HEK293T (cell line): ENCODE data around the gene ANO7.

ENCODE experiments used
- CTCF ChIA-PET: fragments of 350-600 bp; formaldehyde crosslinking; extraction: SDS; loops from one replicate; lab custom pipeline; 2021; ENCODE audit warnings: antibody characterized with exemption, inconsistent platforms; lab: Yijun Ruan, JAX
- POLR2A ChIA-PET: fragments of 350-600 bp; formaldehyde crosslinking; extraction: SDS; loops from one replicate; lab custom pipeline; 2020; ENCODE audit warnings: antibody characterized with exemption, inconsistent platforms; lab: Yijun Ruan, JAX
- DNase-seq: peaks from one replicate; pipeline ENCODE4 v3.0.0; 2012; ENCODE audit warnings: mixed read lengths; ENCODE audit errors: extremely low spot score
- ARNT ChIP-seq: fragments of 450-650 bp; IDR thresholded peaks from 2 replicates; pipeline ENCODE4 v1.6.1; 2017; ENCODE audit warnings: mild to moderate bottlenecking
- BHLHE40 ChIP-seq: fragments of 450-650 bp; IDR thresholded peaks from 2 replicates; pipeline ENCODE4 v1.6.1; 2016; ENCODE audit warnings: mild to moderate bottlenecking, moderate library complexity, borderline replicate concordance
- CTBP1 ChIP-seq: fragments of 450-650 bp; IDR thresholded peaks from 2 replicates; pipeline ENCODE4 v1.6.1; 2016; ENCODE audit warnings: borderline replicate concordance
- ELF4 ChIP-seq: fragments of 450-650 bp; IDR thresholded peaks from 2 replicates; pipeline ENCODE4 v1.6.1; 2017; ENCODE audit warnings: antibody characterized with exemption
- FOXA1 ChIP-seq: fragments of 450-650 bp; IDR thresholded peaks from 2 replicates; pipeline ENCODE4 v1.6.1; 2016; ENCODE audit warnings: mild to moderate bottlenecking
- FOXK2 ChIP-seq: fragments of 450-650 bp; IDR thresholded peaks from 2 replicates; pipeline ENCODE4 v1.6.1; 2016; ENCODE audit warnings: mild to moderate bottlenecking
- FOXM1 ChIP-seq: fragments of 450-650 bp; IDR thresholded peaks from 2 replicates; pipeline ENCODE4 v1.6.1; 2017; ENCODE audit warnings: mild to moderate bottlenecking, borderline replicate concordance
- HDGF ChIP-seq: fragments of 450-650 bp; IDR thresholded peaks from 2 replicates; pipeline ENCODE4 v1.6.1; 2017; ENCODE audit warnings: antibody characterized with exemption, borderline replicate concordance
- L3MBTL2 ChIP-seq: fragments of 450-650 bp; conservative IDR thresholded peaks from 2 replicates; pipeline ENCODE4 v1.6.1; 2016; ENCODE audit warnings: mild to moderate bottlenecking
- LEF1 ChIP-seq: fragments of 450-650 bp; IDR thresholded peaks from 2 replicates; pipeline ENCODE4 v1.6.1; 2017; ENCODE audit warnings: mild to moderate bottlenecking, borderline replicate concordance
- NFRKB ChIP-seq: fragments of 450-650 bp; IDR thresholded peaks from 2 replicates; pipeline ENCODE4 v1.6.1; 2016; ENCODE audit warnings: mild to moderate bottlenecking, moderate library complexity
- SP1 ChIP-seq: fragments of 450-650 bp; IDR thresholded peaks from 2 replicates; pipeline ENCODE4 v1.6.1; 2017
- SUZ12 ChIP-seq: fragments of 450-650 bp; IDR thresholded peaks from 2 replicates; pipeline ENCODE4 v1.6.1; 2016; ENCODE audit warnings: mild to moderate bottlenecking
- TARDBP ChIP-seq: fragments of 450-650 bp; IDR thresholded peaks from 2 replicates; pipeline ENCODE4 v1.6.1; 2016
- ZNF384 ChIP-seq: fragments of 450-650 bp; IDR thresholded peaks from 2 replicates; pipeline ENCODE4 v1.6.1; 2016
- TF ChIP-seq, protein P1 (sequence below): fragments of 450-650 bp; IDR thresholded peaks from 2 replicates; pipeline ENCODE4 v1.6.1; 2016

The ANO7 gene

GRCh38 chr2:241155936-241156335 lies 32.5 kb upstream of the ANO7 start:
- ChIA-PET CTCF (no interaction called here), POLR2A (no interaction called here)
- DNase-seq, result no peak
- no peak for TF ChIP-seq CTBP1
- TF ChIP-seq LEF1, result no peak
- TF ChIP-seq, protein P1, sequence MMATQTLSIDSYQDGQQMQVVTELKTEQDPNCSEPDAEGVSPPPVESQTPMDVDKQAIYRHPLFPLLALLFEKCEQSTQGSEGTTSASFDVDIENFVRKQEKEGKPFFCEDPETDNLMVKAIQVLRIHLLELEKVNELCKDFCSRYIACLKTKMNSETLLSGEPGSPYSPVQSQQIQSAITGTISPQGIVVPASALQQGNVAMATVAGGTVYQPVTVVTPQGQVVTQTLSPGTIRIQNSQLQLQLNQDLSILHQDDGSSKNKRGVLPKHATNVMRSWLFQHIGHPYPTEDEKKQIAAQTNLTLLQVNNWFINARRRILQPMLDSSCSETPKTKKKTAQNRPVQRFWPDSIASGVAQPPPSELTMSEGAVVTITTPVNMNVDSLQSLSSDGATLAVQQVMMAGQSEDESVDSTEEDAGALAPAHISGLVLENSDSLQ, result no peak
- TF ChIP-seq FOXA1, result no peak
- no peak for TF ChIP-seq TARDBP
- TF ChIP-seq L3MBTL2, result no peak
- TF ChIP-seq FOXM1, result no peak
- TF ChIP-seq FOXK2, result no peak
- TF ChIP-seq SUZ12, result no peak

- no peak for DNase-seq
- ChIA-PET POLR2A (interaction anchor here (0.5 kb wide), 1 partner anchor 228 kb away, joined by 4 read pairs; no protein-coding TSS in a partner anchor), CTCF (no interaction called here)
- TF ChIP-seq CTBP1, result no peak
- no peak for TF ChIP-seq TARDBP
- TF ChIP-seq SUZ12, result no peak
- TF ChIP-seq FOXM1, result no peak
- no peak for TF ChIP-seq NFRKB
- TF ChIP-seq HDGF, result no peak
- no peak for TF ChIP-seq LEF1
- TF ChIP-seq ZNF384, result no peak
- no peak for TF ChIP-seq FOXK2
- TF ChIP-seq ARNT, result no peak
- no peak for TF ChIP-seq BHLHE40
- TF ChIP-seq L3MBTL2, result no peak
These were observed 31.5 kb upstream of the ANO7 start for GRCh38 chr2:241156971-241157441.

GRCh38 chr2:241157841-241158545 lies 30.5 kb upstream of the ANO7 start:
- POLR2A ChIA-PET, result interaction anchor here (1.2 kb wide), 1 partner anchor 572 kb away, joined by 3 read pairs; the partner anchor contains the start of gene CAPN10
- DNase-seq, result no peak
- no peak for TF ChIP-seq NFRKB
- TF ChIP-seq SUZ12, result no peak
- no peak for TF ChIP-seq ZNF384
- no peak for TF ChIP-seq L3MBTL2
- TF ChIP-seq FOXA1, result no peak
- no peak for TF ChIP-seq BHLHE40
- TF ChIP-seq FOXM1, result no peak
- no peak for TF ChIP-seq SP1
- no peak for TF ChIP-seq CTBP1
- TF ChIP-seq TARDBP, result no peak
- no peak for TF ChIP-seq HDGF
- no peak for TF ChIP-seq ARNT
- TF ChIP-seq LEF1, result no peak
- TF ChIP-seq ELF4, result no peak
- TF ChIP-seq, protein P1, result no peak
- TF ChIP-seq FOXK2, result no peak
- CTCF ChIA-PET, result no interaction called here

- POLR2A ChIA-PET, result interaction anchor here (1.2 kb wide), 1 partner anchor 572 kb away, joined by 3 read pairs; the partner anchor contains the start of gene CAPN10
- TF ChIP-seq ELF4, result no peak
- no peak for TF ChIP-seq FOXM1
- TF ChIP-seq SP1, result no peak
- TF ChIP-seq, protein P1, result no peak
- no peak for TF ChIP-seq BHLHE40
- TF ChIP-seq ZNF384, result no peak
- no peak for TF ChIP-seq ARNT
- no peak for TF ChIP-seq LEF1
- no peak for TF ChIP-seq FOXA1
- TF ChIP-seq SUZ12, result no peak
- TF ChIP-seq NFRKB, result no peak
- CTCF ChIA-PET, result no interaction called here
- no peak for DNase-seq
These were observed 30.0 kb upstream of the ANO7 start for GRCh38 chr2:241158546-241158900.

DNA sequence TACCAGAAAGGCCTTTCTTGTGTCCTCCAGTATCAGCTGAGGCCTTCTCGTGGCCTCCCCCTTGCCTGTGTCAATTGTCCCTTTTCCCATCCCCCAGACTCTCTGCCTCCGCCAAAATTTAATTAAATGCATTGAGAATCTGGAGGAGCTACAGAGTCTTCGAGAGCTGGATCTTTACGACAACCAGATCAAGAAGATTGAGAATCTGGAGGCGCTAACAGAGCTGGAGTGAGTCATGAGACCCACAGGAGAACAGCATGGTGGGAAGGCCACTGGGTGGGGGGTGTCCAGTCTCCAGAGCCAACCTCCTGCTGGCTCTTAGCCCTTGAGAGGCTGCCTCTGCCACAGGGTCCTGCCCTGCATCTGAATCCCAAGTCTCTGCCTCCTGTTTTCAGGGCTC lies 29.4 kb upstream of the ANO7 start:
- POLR2A ChIA-PET, result no interaction called here
- TF ChIP-seq FOXA1, result no peak
- TF ChIP-seq TARDBP, result no peak
- no peak for TF ChIP-seq NFRKB
- no peak for TF ChIP-seq BHLHE40
- no peak for TF ChIP-seq SUZ12
- no peak for TF ChIP-seq LEF1
- TF ChIP-seq FOXM1, result no peak
- no peak for TF ChIP-seq FOXK2
- TF ChIP-seq HDGF, result no peak
- TF ChIP-seq L3MBTL2, result no peak
- no peak for TF ChIP-seq CTBP1
- no peak for TF ChIP-seq ARNT
- TF ChIP-seq SP1, result no peak
- DNase-seq, result no peak
- CTCF ChIA-PET, result no interaction called here
